ENCODE data around the gene HILPDA. TPM values are rescaled to one million over a fixed set of nuclear protein-coding genes. Genes with fewer than 3 reads are reported as not detected.

The HILPDA gene
- total RNA-seq, 2 experiments from 2014 or later, result 24.1 to 26.2 TPM

GRCh38 chr7:128434413-128435326 is 21.0 kb upstream of the HILPDA start:
- Mint-ChIP-seq H3K9me3 (ENCODE audit: insufficient read depth) (no peaks in the 10 kb centered on the region), H3K27ac (no peak overlapping the region), H3K27me3 (ENCODE audit: low read depth) (peaks cover 13% of the 10 kb centered on the region), H3K4me3 (no peak overlapping the region), H3K4me1 (ENCODE audit: low read depth) (no peaks in the 10 kb centered on the region), H3K36me3 (ENCODE audit: low read depth) (no peaks in the 10 kb centered on the region)
- POLR2A ChIA-PET, result no interaction called here
- no peak for DNase-seq
- ATAC-seq, result no peak
- CTCF ChIA-PET, result interaction anchor here (1.0 to 17.0 kb wide), 5 partner anchors 9 to 28 kb away, joined by 3 to 432 read pairs (median 63); partner anchors contain the start of genes HILPDA and IMPDH1

DNA sequence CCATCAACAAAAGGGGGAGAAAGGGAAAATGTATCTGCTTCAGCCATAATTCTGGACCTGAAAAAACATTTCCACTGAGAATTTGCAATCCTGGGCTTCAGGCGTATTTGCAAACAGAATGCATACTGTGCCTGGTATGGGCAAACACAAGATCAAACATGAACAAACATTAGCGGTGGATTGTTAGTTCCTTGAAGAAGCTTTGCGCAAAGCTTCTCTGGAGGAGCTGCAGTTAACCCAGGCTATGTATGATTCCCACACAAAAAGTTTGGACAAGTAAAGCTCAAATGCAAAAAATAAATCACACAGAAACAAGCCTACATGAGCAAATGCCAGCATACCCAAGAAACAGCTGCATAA is 20.4 kb upstream of the HILPDA start:
- POLR2A ChIA-PET, result no interaction called here
- Mint-ChIP-seq H3K27me3 (ENCODE audit: low read depth) (peaks cover 14% of the 10 kb centered on the region), H3K4me1 (ENCODE audit: low read depth) (no peaks in the 10 kb centered on the region), H3K36me3 (ENCODE audit: low read depth) (no peaks in the 10 kb centered on the region), H3K4me3 (no peak overlapping the region), H3K27ac (no peak overlapping the region), H3K9me3 (ENCODE audit: insufficient read depth) (no peaks in the 10 kb centered on the region)
- DNase-seq, result no peak
- CTCF ChIA-PET, result interaction anchor here (2.0 to 17.0 kb wide), 4 partner anchors 10 to 28 kb away, joined by 8 to 432 read pairs (median 81); partner anchors contain the start of gene IMPDH1
- no peak for ATAC-seq

- ChIA-PET POLR2A (no interaction called here), CTCF (interaction anchor here (1.0 to 9.2 kb wide), 6 partner anchors 11 to 302 kb away, joined by 3 to 99 read pairs (median 6); no protein-coding TSS in a partner anchor)
- Mint-ChIP-seq H3K4me3 (no peak overlapping the region), H3K36me3 (ENCODE audit: low read depth) (no peaks in the 10 kb centered on the region), H3K4me1 (ENCODE audit: low read depth) (no peaks in the 10 kb centered on the region), H3K27me3 (ENCODE audit: low read depth) (peaks cover 16% of the 10 kb centered on the region), H3K9me3 (ENCODE audit: insufficient read depth) (no peaks in the 10 kb centered on the region), H3K27ac (no peak overlapping the region)
- no peak for DNase-seq
- ATAC-seq, result no peak
Measured at GRCh38 chr7:128437426-128438332, 18.0 kb upstream of the HILPDA start.

GRCh38 chr7:128442356-128442755 is 13.3 kb upstream of the HILPDA start:
- DNase-seq, result no peak
- H3K9me3 Mint-ChIP-seq (ENCODE audit: insufficient read depth), result no peaks in the 10 kb centered on the region
- H3K27me3 Mint-ChIP-seq (ENCODE audit: low read depth), result peaks cover 6% of the 10 kb centered on the region
- ChIA-PET POLR2A (interaction anchor here (0.5 kb wide), 1 partner anchor 28 kb away, joined by 3 read pairs; no protein-coding TSS in a partner anchor), CTCF (interaction anchor here (0.5 to 9.2 kb wide), 4 partner anchors 11 to 120 kb away, joined by 3 to 99 read pairs (median 6); partner anchors contain the start of gene HILPDA)
- H3K27ac Mint-ChIP-seq, result no peak overlapping the region
- no peak for ATAC-seq
- H3K4me1 Mint-ChIP-seq (ENCODE audit: low read depth), result peaks cover 7% of the 10 kb centered on the region
- H3K4me3 Mint-ChIP-seq, result no peak overlapping the region
- H3K36me3 Mint-ChIP-seq (ENCODE audit: low read depth), result no peaks in the 10 kb centered on the region

DNA sequence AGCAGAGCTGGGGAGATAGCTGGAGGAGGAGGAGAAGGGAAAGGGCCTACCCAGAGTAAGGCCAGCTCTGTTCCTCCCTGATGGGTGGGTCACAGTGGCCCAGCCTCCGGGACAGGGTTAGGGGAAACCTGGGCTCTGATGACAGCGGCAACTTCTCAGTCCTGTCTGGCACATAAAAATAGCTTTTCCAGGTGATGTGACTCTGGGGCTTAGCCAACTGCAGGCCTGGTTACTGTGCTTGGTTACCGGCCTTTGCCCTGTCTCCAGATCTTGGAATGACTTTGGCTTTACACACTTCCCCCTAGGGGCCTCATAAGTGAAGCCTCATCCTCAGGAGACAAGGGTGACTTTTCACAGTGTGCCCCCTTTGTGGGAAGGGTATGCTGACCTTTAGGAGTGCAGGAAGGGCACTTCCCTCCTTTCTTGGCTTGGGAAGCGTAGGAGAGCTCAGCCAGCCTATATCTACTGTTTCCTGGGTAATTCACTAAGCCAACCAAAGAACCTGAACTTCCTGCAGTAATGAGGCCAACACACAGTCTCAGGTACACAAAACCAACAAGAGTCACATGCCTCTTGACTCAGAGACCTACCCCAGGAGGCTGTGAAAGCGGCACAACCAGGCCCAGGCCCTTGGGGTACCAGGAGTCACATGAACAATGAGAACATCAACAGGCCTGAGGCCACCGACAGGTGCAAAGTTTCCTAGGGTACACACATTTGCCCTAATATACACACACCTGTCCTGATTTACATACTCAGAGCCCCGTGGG is 11.7 kb upstream of the HILPDA start:
- Mint-ChIP-seq H3K9me3 (ENCODE audit: insufficient read depth) (no peaks in the 10 kb centered on the region), H3K36me3 (ENCODE audit: low read depth) (no peaks in the 10 kb centered on the region), H3K27ac (no peak overlapping the region), H3K4me1 (ENCODE audit: low read depth) (peaks cover 7% of the 10 kb centered on the region), H3K4me3 (no peak overlapping the region), H3K27me3 (ENCODE audit: low read depth) (peaks cover 6% of the 10 kb centered on the region)
- DNase-seq, result no peak
- no peak for ATAC-seq
- POLR2A ChIA-PET, result interaction anchor here (0.8 to 1.0 kb wide), 2 partner anchors 11 to 14 kb away, joined by 3 to 4 read pairs; partner anchors contain the start of gene HILPDA
- CTCF ChIA-PET, result interaction anchor here (1.0 to 4.2 kb wide), 6 partner anchors 10 to 57 kb away, joined by 3 to 52 read pairs (median 8); no protein-coding TSS in a partner anchor

DNA sequence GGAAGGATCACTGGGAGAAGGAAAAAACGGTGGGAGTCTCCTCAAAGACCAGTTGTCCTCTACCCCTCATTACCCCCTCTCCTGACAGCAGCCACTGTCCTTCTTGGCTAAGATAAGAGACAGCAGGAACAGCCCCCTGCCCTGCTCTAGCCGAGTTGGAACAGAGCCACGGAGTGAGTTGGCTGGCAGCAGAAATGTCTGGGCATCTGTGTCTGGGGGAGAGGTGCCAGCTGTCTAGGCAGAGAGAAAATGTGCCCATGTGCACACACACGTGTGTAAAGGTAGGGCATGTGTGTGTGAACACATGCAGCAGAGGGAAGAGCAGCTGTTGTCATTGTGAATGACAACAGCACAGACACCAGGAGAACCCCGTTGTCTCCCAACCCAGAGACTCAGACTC is 9.4 kb upstream of the HILPDA start:
- no peaks in the 10 kb centered on the region for H3K36me3 Mint-ChIP-seq (ENCODE audit: low read depth)
- H3K4me1 Mint-ChIP-seq (ENCODE audit: low read depth), result peaks cover 14% of the 10 kb centered on the region
- CTCF ChIA-PET, result interaction anchor here (1.5 to 4.2 kb wide), 2 partner anchors 14 to 19 kb away, joined by 9 to 52 read pairs; no protein-coding TSS in a partner anchor
- POLR2A ChIA-PET, result no interaction called here
- no peak for ATAC-seq
- DNase-seq, result no peak
- H3K4me3 Mint-ChIP-seq, result no peak overlapping the region
- H3K27me3 Mint-ChIP-seq (ENCODE audit: low read depth), result peaks cover 2% of the 10 kb centered on the region
- no peaks in the 10 kb centered on the region for H3K9me3 Mint-ChIP-seq (ENCODE audit: insufficient read depth)
- no peak overlapping the region for H3K27ac Mint-ChIP-seq

DNA sequence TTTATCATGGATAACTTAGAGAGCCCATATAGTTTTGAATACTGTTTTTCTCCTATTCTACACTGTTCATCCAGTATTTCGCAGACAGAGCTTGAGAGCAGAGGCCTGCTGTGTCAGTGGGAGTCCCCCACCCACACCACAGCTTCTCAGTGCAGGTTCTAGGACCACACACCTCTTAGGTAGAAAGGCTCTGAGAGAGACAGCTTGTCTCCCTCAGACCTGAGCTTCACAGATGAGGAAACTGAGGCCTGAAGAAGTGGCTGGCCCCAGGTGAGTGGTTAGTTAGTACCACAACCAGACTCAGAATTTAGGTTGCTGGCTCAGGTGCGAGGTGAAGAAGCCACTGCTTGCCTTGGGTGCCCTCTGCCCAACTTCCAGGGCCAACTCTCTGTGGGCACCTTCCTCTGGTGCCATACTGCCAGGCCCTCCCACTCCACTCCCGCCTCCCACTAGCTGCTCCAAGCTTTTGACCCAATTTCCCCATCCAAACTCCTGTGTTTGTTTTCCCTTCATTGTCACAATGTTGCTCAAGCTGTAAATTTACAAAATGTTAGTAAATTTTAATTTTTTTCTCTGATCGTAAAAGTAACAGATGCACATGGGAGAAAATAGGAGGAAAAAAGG is 7.6 kb upstream of the HILPDA start:
- no peak for ATAC-seq
- DNase-seq, result no peak
- Mint-ChIP-seq H3K36me3 (ENCODE audit: low read depth) (no peaks in the 10 kb centered on the region), H3K4me3 (no peak overlapping the region), H3K4me1 (ENCODE audit: low read depth) (peaks cover 21% of the 10 kb centered on the region), H3K27me3 (ENCODE audit: low read depth) (peaks cover 9% of the 10 kb centered on the region), H3K27ac (no peak overlapping the region), H3K9me3 (ENCODE audit: insufficient read depth) (no peaks in the 10 kb centered on the region)
- CTCF ChIA-PET, result interaction anchor here (1.2 to 2.9 kb wide), 4 partner anchors 11 to 23 kb away, joined by 5 to 34 read pairs (median 18); no protein-coding TSS in a partner anchor
- POLR2A ChIA-PET, result no interaction called here

DNA sequence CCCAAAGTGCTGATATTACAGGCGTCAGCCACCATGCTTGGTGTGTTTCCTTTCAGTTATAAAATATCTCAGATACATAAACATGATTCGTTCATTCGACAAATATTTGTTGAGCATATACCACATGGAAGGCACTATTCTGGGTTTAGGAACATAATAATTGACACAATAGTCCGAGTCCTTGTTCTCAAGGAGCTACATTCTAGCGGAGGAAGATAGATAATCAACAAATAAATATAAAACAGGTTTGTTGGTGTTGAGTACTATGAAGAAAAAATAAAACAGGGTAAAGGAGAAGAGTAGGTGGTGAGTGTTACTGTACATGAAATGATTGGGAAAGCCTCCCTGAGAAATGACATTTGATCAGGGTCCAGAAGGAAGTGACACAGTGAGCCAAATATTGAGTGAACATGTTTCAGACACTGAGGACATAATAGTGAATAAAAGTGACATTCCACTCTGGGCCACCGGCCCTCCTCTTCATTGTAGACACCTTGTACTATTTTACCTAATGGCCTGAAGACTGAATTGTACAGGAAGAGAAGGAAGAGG is 6.9 kb upstream of the HILPDA start:
- Mint-ChIP-seq H3K27ac (no peak overlapping the region), H3K4me3 (no peak overlapping the region), H3K4me1 (ENCODE audit: low read depth) (peaks cover 21% of the 10 kb centered on the region), H3K27me3 (ENCODE audit: low read depth) (peaks cover 9% of the 10 kb centered on the region), H3K9me3 (ENCODE audit: insufficient read depth) (no peaks in the 10 kb centered on the region), H3K36me3 (ENCODE audit: low read depth) (no peaks in the 10 kb centered on the region)
- DNase-seq, result no peak
- ChIA-PET POLR2A (no interaction called here), CTCF (interaction anchor here (1.2 to 2.9 kb wide), 4 partner anchors 11 to 23 kb away, joined by 5 to 34 read pairs (median 18); no protein-coding TSS in a partner anchor)
- ATAC-seq, result no peak

DNA sequence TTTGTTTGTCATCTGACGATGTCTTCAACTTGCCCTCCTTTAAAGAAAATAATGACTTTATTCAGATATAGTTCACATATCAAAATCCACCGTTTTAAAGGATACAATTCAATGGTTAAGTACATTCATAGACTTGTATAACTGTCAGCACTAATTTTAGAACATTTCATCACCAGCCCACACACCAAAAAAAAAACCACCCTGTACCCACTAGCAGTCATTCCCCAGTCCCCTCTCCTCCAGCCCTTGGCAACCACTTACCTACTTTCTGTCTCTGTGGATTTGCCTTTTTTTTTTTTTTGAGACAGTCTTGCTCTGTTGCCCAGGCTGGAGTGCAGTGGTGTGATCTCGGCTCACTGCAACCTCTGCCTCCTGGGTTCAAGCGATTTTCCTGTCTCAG is 5.3 kb upstream of the HILPDA start:
- peaks cover 25% of the 10 kb centered on the region for H3K4me1 Mint-ChIP-seq (ENCODE audit: low read depth)

GRCh38 chr7:128450913-128451312 is 4.8 kb upstream of the HILPDA start:
- Mint-ChIP-seq H3K9me3 (ENCODE audit: insufficient read depth) (no peaks in the 10 kb centered on the region), H3K4me3 (no peak overlapping the region), H3K27me3 (ENCODE audit: low read depth) (peaks cover 9% of the 10 kb centered on the region), H3K36me3 (ENCODE audit: low read depth) (no peaks in the 10 kb centered on the region), H3K4me1 (ENCODE audit: low read depth) (peaks cover 27% of the 10 kb centered on the region), H3K27ac (no peak overlapping the region)
- ChIA-PET CTCF (interaction anchor here (1.2 to 4.1 kb wide), 2 partner anchors 19 to 24 kb away, joined by 3 to 40 read pairs; no protein-coding TSS in a partner anchor), POLR2A (no interaction called here)
- no peak for ATAC-seq
- no peak for DNase-seq

More for the DNA sequence above, 5.3 kb upstream of the HILPDA start:
- Mint-ChIP-seq H3K9me3 (ENCODE audit: insufficient read depth) (no peaks in the 10 kb centered on the region), H3K36me3 (ENCODE audit: low read depth) (no peaks in the 10 kb centered on the region), H3K27me3 (ENCODE audit: low read depth) (peaks cover 9% of the 10 kb centered on the region), H3K4me3 (peak overlapping the region; percentile 4), H3K27ac (no peak overlapping the region)
- ChIA-PET POLR2A (no interaction called here), CTCF (interaction anchor here (2.8 to 2.9 kb wide), 2 partner anchors 23 to 25 kb away, joined by 14 to 21 read pairs; no protein-coding TSS in a partner anchor)
- DNase-seq (no peak), ATAC-seq (no peak)

Data from activated CD8-positive, alpha-beta T cell treated with anti-CD3 and anti-CD28 coated beads, Interleukin-2, amount 10 ng/mL, durations not matched to agents 7 days and 5 days (primary cell).